A673 (cell line): ENCODE measurements around the gene GBE1.
A peak's percentile ranks its signal among the peaks of the same experiment; 100 is the strongest.

ENCODE experiments used
- CTCF ChIP-seq: fragments of 300-800, 200-600 bp; sonication (generic); conservative IDR thresholded peaks from 2 replicates; pipeline ENCODE4 v1.5.1; 2017; ENCODE audit warnings: low read depth, mild to moderate bottlenecking, antibody characterized with exemption, low read length, moderate library complexity, mixed read lengths
- EZH2 ChIP-seq: fragments of 200-600 bp; sonication (generic); IDR thresholded peaks from 2 replicates; pipeline ENCODE4 v1.6.1; 2017; ENCODE audit warnings: borderline replicate concordance, low read depth, mild to moderate bottlenecking, mixed read lengths, antibody characterized with exemption, low read length; ENCODE audit not compliant: poor library complexity, severe bottlenecking

- peak; percentile 76 for TF ChIP-seq CTCF
- no peak for TF ChIP-seq EZH2
Measured at GRCh38 chr3:81666502-81667121, 94.8 kb downstream of the GBE1 start.
